ENCODE data around the gene ARL8A.

ARL8A gene

GRCh38 chr1:202155478-202156021, 11.0 kb upstream of the ARL8A start:
- H4K8ac ChIP-seq (ENCODE audit: low read depth, low read length), result no peak overlapping the region

GRCh38 chr1:202154766-202155477, 10.4 kb upstream of the ARL8A start:
- Histone ChIP-seq H3K27me3 (ENCODE audit: insufficient read depth, low read length, poor library complexity) (no peaks in the 10 kb centered on the region), H3K79me1 (ENCODE audit: low read length) (no peaks in the 10 kb centered on the region), H3K79me2 (ENCODE audit: control insufficient read depth, insufficient read depth, low read length) (no peaks in the 10 kb centered on the region), H2BK15ac (replicated peaks; ENCODE audit: low read depth) (no peak overlapping the region), H3K4me1 (ENCODE audit: control insufficient read depth, low read depth, low read length) (peaks cover 9% of the 10 kb centered on the region), H2BK120ac (ENCODE audit: low read depth, low read length) (no peak overlapping the region), H3K9ac (ENCODE audit: low read length) (no peak overlapping the region), H3K36me3 (ENCODE audit: control insufficient read depth, insufficient read depth, low read length) (no peaks in the 10 kb centered on the region), H2BK5ac (ENCODE audit: low read length) (no peak overlapping the region), H3K27ac (ENCODE audit: low read depth, low read length) (no peak overlapping the region), H3K56ac (ENCODE audit: low read length) (no peak overlapping the region), H4K5ac (ENCODE audit: low read length) (no peak overlapping the region), H2AK5ac (ENCODE audit: low read length) (no peak overlapping the region), H4K8ac (ENCODE audit: low read depth, low read length) (no peak overlapping the region), H3K18ac (ENCODE audit: low read length) (no peak overlapping the region), H3K4me3 (ENCODE audit: low read length) (no peak overlapping the region), H3K4ac (ENCODE audit: low read depth, low read length) (no peak overlapping the region), H3K4me2 (ENCODE audit: low read length) (no peak overlapping the region), H3K23ac (ENCODE audit: low read length) (no peak overlapping the region)
- no CpG with 5 or more reads among the region's 11 CpGs for WGBS (ENCODE audit: extremely low coverage, insufficient coverage, low lambda C conversion rate)
- DNase-seq, result peak; percentile 94

More at GRCh38 chr1:202155478-202156021, 11.0 kb upstream of the ARL8A start:
- Histone ChIP-seq H3K9ac (ENCODE audit: low read length) (no peak overlapping the region), H3K27ac (ENCODE audit: low read depth, low read length) (no peak overlapping the region), H3K23ac (ENCODE audit: low read length) (no peak overlapping the region), H3K4me2 (ENCODE audit: low read length) (no peak overlapping the region), H3K4ac (ENCODE audit: low read depth, low read length) (no peak overlapping the region), H4K5ac (ENCODE audit: low read length) (no peak overlapping the region), H3K18ac (ENCODE audit: low read length) (no peak overlapping the region), H2BK120ac (ENCODE audit: low read depth, low read length) (no peak overlapping the region), H3K27me3 (ENCODE audit: insufficient read depth, low read length, poor library complexity) (no peaks in the 10 kb centered on the region), H3K4me1 (ENCODE audit: control insufficient read depth, low read depth, low read length) (peaks cover 12% of the 10 kb centered on the region), H2AK5ac (ENCODE audit: low read length) (no peak overlapping the region), H2BK15ac (replicated peaks; ENCODE audit: low read depth) (no peak overlapping the region), H2BK5ac (ENCODE audit: low read length) (no peak overlapping the region), H3K79me1 (ENCODE audit: low read length) (no peaks in the 10 kb centered on the region), H3K79me2 (ENCODE audit: control insufficient read depth, insufficient read depth, low read length) (no peaks in the 10 kb centered on the region), H3K4me3 (ENCODE audit: low read length) (no peak overlapping the region), H3K56ac (ENCODE audit: low read length) (no peak overlapping the region), H3K36me3 (ENCODE audit: control insufficient read depth, insufficient read depth, low read length) (no peaks in the 10 kb centered on the region)
- DNase-seq, result no peak
- no CpG with 5 or more reads among the region's 8 CpGs for WGBS (ENCODE audit: extremely low coverage, insufficient coverage, low lambda C conversion rate)

GRCh38 chr1:202154148-202154765, 9.7 kb upstream of the ARL8A start:
- H3K23ac ChIP-seq (ENCODE audit: low read length), result no peak overlapping the region
- H3K4me3 ChIP-seq (ENCODE audit: low read length), result no peak overlapping the region
- H4K8ac ChIP-seq (ENCODE audit: low read depth, low read length), result no peak overlapping the region
- no peak for DNase-seq
- no peaks in the 10 kb centered on the region for H3K79me1 ChIP-seq (ENCODE audit: low read length)
- no peak overlapping the region for H2BK5ac ChIP-seq (ENCODE audit: low read length)
- no peak overlapping the region for H2BK120ac ChIP-seq (ENCODE audit: low read depth, low read length)
- no peak overlapping the region for H3K27ac ChIP-seq (ENCODE audit: low read depth, low read length)
- H2BK15ac ChIP-seq (replicated peaks; ENCODE audit: low read depth), result no peak overlapping the region
- no peak overlapping the region for H3K18ac ChIP-seq (ENCODE audit: low read length)
- H3K9ac ChIP-seq (ENCODE audit: low read length), result no peak overlapping the region
- no CpG with 5 or more reads among the region's 10 CpGs for WGBS (ENCODE audit: extremely low coverage, insufficient coverage, low lambda C conversion rate)
- no peaks in the 10 kb centered on the region for H3K36me3 ChIP-seq (ENCODE audit: control insufficient read depth, insufficient read depth, low read length)
- no peak overlapping the region for H3K4ac ChIP-seq (ENCODE audit: low read depth, low read length)
- no peak overlapping the region for H3K56ac ChIP-seq (ENCODE audit: low read length)
- H2AK5ac ChIP-seq (ENCODE audit: low read length), result no peak overlapping the region
- no peaks in the 10 kb centered on the region for H3K27me3 ChIP-seq (ENCODE audit: insufficient read depth, low read length, poor library complexity)
- H3K4me2 ChIP-seq (ENCODE audit: low read length), result no peak overlapping the region
- no peaks in the 10 kb centered on the region for H3K79me2 ChIP-seq (ENCODE audit: control insufficient read depth, insufficient read depth, low read length)
- H3K4me1 ChIP-seq (ENCODE audit: control insufficient read depth, low read depth, low read length), result peaks cover 2% of the 10 kb centered on the region
- no peak overlapping the region for H4K5ac ChIP-seq (ENCODE audit: low read length)

- Histone ChIP-seq H4K8ac (ENCODE audit: low read depth, low read length) (no peak overlapping the region), H3K4me1 (ENCODE audit: control insufficient read depth, low read depth, low read length) (no peaks in the 10 kb centered on the region), H3K23ac (ENCODE audit: low read length) (no peak overlapping the region), H3K79me1 (ENCODE audit: low read length) (no peaks in the 10 kb centered on the region), H3K4ac (ENCODE audit: low read depth, low read length) (no peak overlapping the region), H3K9ac (ENCODE audit: low read length) (no peak overlapping the region), H3K27ac (ENCODE audit: low read depth, low read length) (no peak overlapping the region), H3K4me2 (ENCODE audit: low read length) (no peak overlapping the region), H2BK15ac (replicated peaks; ENCODE audit: low read depth) (no peak overlapping the region), H3K36me3 (ENCODE audit: control insufficient read depth, insufficient read depth, low read length) (no peaks in the 10 kb centered on the region), H3K4me3 (ENCODE audit: low read length) (no peak overlapping the region), H3K79me2 (ENCODE audit: control insufficient read depth, insufficient read depth, low read length) (no peaks in the 10 kb centered on the region), H3K56ac (ENCODE audit: low read length) (no peak overlapping the region), H2BK120ac (ENCODE audit: low read depth, low read length) (no peak overlapping the region), H2BK5ac (ENCODE audit: low read length) (no peak overlapping the region), H4K5ac (ENCODE audit: low read length) (no peak overlapping the region), H2AK5ac (ENCODE audit: low read length) (no peak overlapping the region), H3K27me3 (ENCODE audit: insufficient read depth, low read length, poor library complexity) (no peaks in the 10 kb centered on the region), H3K18ac (ENCODE audit: low read length) (no peak overlapping the region)
- WGBS (ENCODE audit: extremely low coverage, insufficient coverage, low lambda C conversion rate), result no CpG with 5 or more reads among the region's 4 CpGs
- DNase-seq, result no peak
Measured at GRCh38 chr1:202153284-202153683, 8.7 kb upstream of the ARL8A start.

- no peak for DNase-seq
- no peaks in the 10 kb centered on the region for H3K79me1 ChIP-seq (ENCODE audit: low read length)
- H4K5ac ChIP-seq (ENCODE audit: low read length), result no peak overlapping the region
- no peaks in the 10 kb centered on the region for H3K4me1 ChIP-seq (ENCODE audit: control insufficient read depth, low read depth, low read length)
- no peak overlapping the region for H2BK120ac ChIP-seq (ENCODE audit: low read depth, low read length)
- no peak overlapping the region for H3K23ac ChIP-seq (ENCODE audit: low read length)
- no peak overlapping the region for H3K27ac ChIP-seq (ENCODE audit: low read depth, low read length)
- H3K4ac ChIP-seq (ENCODE audit: low read depth, low read length), result no peak overlapping the region
- H2BK5ac ChIP-seq (ENCODE audit: low read length), result no peak overlapping the region
- no CpG with 5 or more reads among the region's 10 CpGs for WGBS (ENCODE audit: extremely low coverage, insufficient coverage, low lambda C conversion rate)
- no peaks in the 10 kb centered on the region for H3K27me3 ChIP-seq (ENCODE audit: insufficient read depth, low read length, poor library complexity)
- H3K4me2 ChIP-seq (ENCODE audit: low read length), result no peak overlapping the region
- H3K36me3 ChIP-seq (ENCODE audit: control insufficient read depth, insufficient read depth, low read length), result no peaks in the 10 kb centered on the region
- no peak overlapping the region for H2BK15ac ChIP-seq (replicated peaks; ENCODE audit: low read depth)
- no peak overlapping the region for H3K4me3 ChIP-seq (ENCODE audit: low read length)
- no peak overlapping the region for H4K8ac ChIP-seq (ENCODE audit: low read depth, low read length)
- no peak overlapping the region for H3K9ac ChIP-seq (ENCODE audit: low read length)
- no peaks in the 10 kb centered on the region for H3K79me2 ChIP-seq (ENCODE audit: control insufficient read depth, insufficient read depth, low read length)
- no peak overlapping the region for H3K56ac ChIP-seq (ENCODE audit: low read length)
- no peak overlapping the region for H3K18ac ChIP-seq (ENCODE audit: low read length)
- H2AK5ac ChIP-seq (ENCODE audit: low read length), result no peak overlapping the region
Measured at GRCh38 chr1:202152399-202152798, 7.9 kb upstream of the ARL8A start.

Measured in mesendoderm (in vitro differentiated cells).